B cell (primary cell): ENCODE data around the gene CRY2. TPM values are rescaled to one million over a fixed set of nuclear protein-coding genes. Genes with fewer than 3 reads are reported as not detected.

Experiments
- ATAC-seq: fragments of 200-7000 bp; cut with Tn5 transposase; one replicate; pipeline ENCODE4 v1.10.0; 2021; ENCODE audit warnings: low read depth, mild to moderate bottlenecking, moderate number of reproducible peaks, moderate library complexity
- CTCF ChIA-PET: fragments of 350-600 bp; sonication (Branson Sonifier 250); formaldehyde crosslinking; loops from one replicate; lab custom pipeline; 2021; ENCODE audit warnings: antibody characterized with exemption, inconsistent platforms; lab: Charles Lee
- POLR2A ChIA-PET: fragments of 350-600 bp; sonication (Branson Sonifier 250); formaldehyde crosslinking; loops from one replicate; lab custom pipeline; 2021; ENCODE audit warnings: antibody characterized with exemption; lab: Charles Lee
- DNase-seq: peaks from one replicate; pipeline ENCODE4 v3.0.0; 2013
- H2AFZ ChIP-seq: 2 replicates; pipeline ENCODE4 v1.6.1; 2012; ENCODE audit warnings: mild to moderate bottlenecking, low read depth, low read length; ENCODE audit not compliant: insufficient read depth, poor library complexity, severe bottlenecking
- H3K27ac ChIP-seq, 2 donors: 1 replicate in 1 of 2; 2 replicates in 1 of 2; pipeline ENCODE4 v1.5.1; 2012 to 2013; ENCODE audit warnings: low read length in 2 of 2, mild to moderate bottlenecking in 2 of 2, moderate library complexity in 1 of 2
- H3K27me3 ChIP-seq, 4 experiments: fragments of 200-600 bp in 1 of 4; sonication (generic) in 1 of 4; replicated peaks in 1 of 4; 1 replicate in 2 of 4; 2 replicates in 2 of 4; pipeline versions ENCODE4 v1.6.1 to v1.7.0; 2013 to 2016; ENCODE audit warnings: low read length in 3 of 4, mild to moderate bottlenecking in 2 of 4, mixed read lengths in 1 of 4, moderate library complexity in 1 of 4; ENCODE audit not compliant: insufficient read depth in 4 of 4, control insufficient read depth in 3 of 4; ENCODE audit errors: control extremely low read depth in 1 of 4
- H3K36me3 ChIP-seq, 2 experiments: replicated peaks in 1 of 2; 1 replicate in 1 of 2; 2 replicates in 1 of 2; pipeline versions ENCODE4 v1.6.1 to v1.7.1; 2013; ENCODE audit warnings: low read length in 1 of 2; ENCODE audit not compliant: insufficient read depth in 2 of 2, control insufficient read depth in 1 of 2; ENCODE audit errors: control extremely low read depth in 1 of 2, extremely low read depth in 1 of 2
- H3K4me1 ChIP-seq, 2 donors: fragments of 200-600 bp in 1 of 2; sonication (generic) in 1 of 2; 1 replicate in 1 of 2; 2 replicates in 1 of 2; pipeline versions ENCODE4 v1.5.1 to v1.6.1; 2013 to 2017; ENCODE audit warnings: low read length in 2 of 2; ENCODE audit not compliant: control insufficient read depth in 2 of 2, insufficient read depth in 2 of 2
- H3K4me2 ChIP-seq: replicated peaks from 2 replicates; pipeline ENCODE3; 2012; ENCODE audit warnings: mild to moderate bottlenecking, low read depth, low read length; ENCODE audit not compliant: poor library complexity, severe bottlenecking
- H3K4me3 ChIP-seq, 5 experiments: fragments of 200-600 bp in 1 of 5; sonication (generic) in 1 of 5; 1 replicate in 3 of 5; 2 replicates in 2 of 5; pipeline versions ENCODE4 v1.5.1 to v1.7.0; 2011 to 2016; ENCODE audit warnings: low read length in 4 of 5, mild to moderate bottlenecking in 4 of 5, low read depth in 2 of 5, control low read depth in 1 of 5, moderate library complexity in 1 of 5; ENCODE audit not compliant: insufficient read depth in 1 of 5; ENCODE audit errors: control extremely low read depth in 1 of 5, extremely low read depth in 1 of 5
- H3K79me2 ChIP-seq: fragments of 200-600 bp; sonication (generic); one replicate; pipeline ENCODE4 v1.6.0; 2016; ENCODE audit warnings: low read length; ENCODE audit not compliant: control insufficient read depth, insufficient read depth
- H3K9ac ChIP-seq: fragments of 200-600 bp; sonication (generic); 2 replicates; pipeline ENCODE4 v1.6.1; 2017; ENCODE audit warnings: mild to moderate bottlenecking, low read length, moderate library complexity
- H3K9me3 ChIP-seq, 3 donors: one replicate each; pipeline versions ENCODE4 v1.6.1 to v1.7.1; 2013; ENCODE audit warnings: low read length in 2 of 3; ENCODE audit not compliant: control insufficient read depth in 2 of 3, insufficient read depth in 1 of 3; ENCODE audit errors: control extremely low read depth in 1 of 3
- H4K20me1 ChIP-seq: 2 replicates; pipeline ENCODE4 v1.6.0; 2012; ENCODE audit warnings: mild to moderate bottlenecking, low read length; ENCODE audit not compliant: insufficient read depth, control insufficient read depth, poor library complexity, severe bottlenecking
- H3K27ac Mint-ChIP-seq: one replicate; pipeline ENCODE4 v1.8.0; 2021; ENCODE audit warnings: mixed read lengths
- H3K27me3 Mint-ChIP-seq: one replicate; pipeline ENCODE4 v1.8.0; 2021; ENCODE audit warnings: mixed read lengths
- H3K4me1 Mint-ChIP-seq: one replicate; pipeline ENCODE4 v1.8.0; 2021; ENCODE audit warnings: mixed read lengths
- H3K4me3 Mint-ChIP-seq: one replicate; pipeline ENCODE4 v1.8.0; 2021; ENCODE audit warnings: mixed read lengths
- H3K9me3 Mint-ChIP-seq: one replicate; pipeline ENCODE4 v1.8.0; 2022; ENCODE audit warnings: mixed read lengths; ENCODE audit not compliant: insufficient read depth
- CTCF ChIP-seq: fragments of 200-600 bp; IDR thresholded peaks from one replicate; pipeline ENCODE4 v1.8.0; 2022; ENCODE audit warnings: antibody characterized with exemption, mild to moderate bottlenecking
- EZH2 ChIP-seq: IDR thresholded peaks from 2 replicates; pipeline ENCODE4 v1.6.1; 2012; ENCODE audit warnings: borderline replicate concordance, low read depth, mild to moderate bottlenecking, moderate library complexity, low read length; ENCODE audit not compliant: insufficient read depth, poor library complexity, severe bottlenecking
- WGBS: methylation state at CpG from one replicate; pipeline ENCODE4 v1.1.5; 2013; ENCODE audit warnings: missing lambda C conversion rate; ENCODE audit not compliant: insufficient coverage; 5-methylcytosine and 5-hydroxymethylcytosine counted together
- intact Hi-C: fragments of 100-400 bp; cut with micrococcal nuclease; formaldehyde crosslinking; loops from one replicate; pipeline ENCODE4 v1.10.0; 2022
- polyA plus RNA-seq: library from polyadenylated mRNA; depleted of rRNA; stranded (reverse); fragments of >200 nt; gene quantifications from 2 replicates; pipeline ENCODE4 v1.2.3, GENCODE V29; 2012
- total RNA-seq, 2 donors: library from RNA; stranded (reverse); fragments of 120-200 nt in 1 of 2; gene quantifications; 1 replicate in 1 of 2; 2 replicates in 1 of 2; pipeline versions ENCODE4 v1.2.3 to v1.2.4, GENCODE V29; 2013 to 2022

CRY2 gene
- total and polyA plus RNA-seq, 2 donors (not counting 1 experiment from before 2014, with no cell fraction given): 20.4 to 65.1 TPM

GRCh38 chr11:45857961-45858474, 10.7 kb downstream of the CRY2 start:
- Histone ChIP-seq H2AFZ (no peak overlapping the region), H3K27me3 (no peaks in the 10 kb centered on the region), H4K20me1 (peaks cover 78% of the 10 kb centered on the region), H3K79me2 (peaks cover 51% of the 10 kb centered on the region), H3K36me3 (peaks cover 1 to 83% of the 10 kb centered on the region in 2 experiments), H3K27ac (no peak overlapping the region), H3K9ac (no peak overlapping the region), H3K9me3 (no peaks in the 10 kb centered on the region), H3K4me3 (no peak overlapping the region), H3K4me2 (no peak overlapping the region), H3K4me1 (peaks cover under 1 to 2% of the 10 kb centered on the region in 2 donors)
- Mint-ChIP-seq H3K9me3 (no peaks in the 10 kb centered on the region), H3K4me3 (no peak overlapping the region), H3K27ac (no peak overlapping the region), H3K4me1 (peaks cover 5% of the 10 kb centered on the region), H3K27me3 (no peaks in the 10 kb centered on the region)
- TF ChIP-seq EZH2 (no peak), CTCF (no peak)
- no peak for DNase-seq
- ATAC-seq: no peak
- intact Hi-C loops: no loop called here
- POLR2A ChIA-PET: no interaction called here
- 82% methylated on average over 1 of the region's 2 CpGs for WGBS
- CTCF ChIA-PET: interaction anchor here (1.4 to 1.6 kb wide), 3 partner anchors 11 to 149 kb away, joined by 4 to 7 read pairs (median 6); partner anchors contain the start of gene CRY2

- Mint-ChIP-seq H3K4me1 (peaks cover 2% of the 10 kb centered on the region), H3K27me3 (no peaks in the 10 kb centered on the region), H3K4me3 (no peak overlapping the region), H3K27ac (no peak overlapping the region), H3K9me3 (no peaks in the 10 kb centered on the region)
- TF ChIP-seq EZH2: no peak
- no peak for TF ChIP-seq CTCF
- peaks cover 6 to 87% of the 10 kb centered on the region in 2 experiments for H3K36me3 ChIP-seq
- intact Hi-C loops: no loop called here
- H3K9ac ChIP-seq: no peak overlapping the region
- no peak overlapping the region for H3K4me3 ChIP-seq
- 100% methylated on average over 4 of the region's 5 CpGs for WGBS
- H2AFZ ChIP-seq: no peak overlapping the region
- no peak overlapping the region for H3K4me2 ChIP-seq
- peaks cover 70% of the 10 kb centered on the region for H4K20me1 ChIP-seq
- H3K79me2 ChIP-seq: peaks cover 43% of the 10 kb centered on the region
- H3K27me3 ChIP-seq: no peaks in the 10 kb centered on the region
- POLR2A ChIA-PET: no interaction called here
- DNase-seq: no peak
- no peak for ATAC-seq
- CTCF ChIA-PET: interaction anchor here (1.2 to 1.6 kb wide), 3 partner anchors 15 to 148 kb away, joined by 6 to 7 read pairs (median 6); no protein-coding TSS in a partner anchor
- H3K27ac ChIP-seq: no peak overlapping the region
- no peaks in the 10 kb centered on the region for H3K4me1 ChIP-seq
- no peaks in the 10 kb centered on the region for H3K9me3 ChIP-seq
These were observed 11.6 kb downstream of the CRY2 start for GRCh38 chr11:45858751-45859398.
